ENCODE results near the gene RFX6.

RFX6 gene

GRCh38 chr6:116929825-116930224, 52.8 kb downstream of the RFX6 start:
- no peaks in the 10 kb centered on the region for H3K36me3 ChIP-seq (ENCODE audit: insufficient read depth, low read length)
- no peak overlapping the region for H3K9ac ChIP-seq (ENCODE audit: low read depth, low read length)
- H3K4me1 ChIP-seq (ENCODE audit: insufficient read depth, low read length): peaks cover 4% of the 10 kb centered on the region; the same call in 1 of the 2 replicates
- no peaks in the 10 kb centered on the region for H3K9me3 ChIP-seq (ENCODE audit: control insufficient read depth, insufficient read depth, low read length)

DNA sequence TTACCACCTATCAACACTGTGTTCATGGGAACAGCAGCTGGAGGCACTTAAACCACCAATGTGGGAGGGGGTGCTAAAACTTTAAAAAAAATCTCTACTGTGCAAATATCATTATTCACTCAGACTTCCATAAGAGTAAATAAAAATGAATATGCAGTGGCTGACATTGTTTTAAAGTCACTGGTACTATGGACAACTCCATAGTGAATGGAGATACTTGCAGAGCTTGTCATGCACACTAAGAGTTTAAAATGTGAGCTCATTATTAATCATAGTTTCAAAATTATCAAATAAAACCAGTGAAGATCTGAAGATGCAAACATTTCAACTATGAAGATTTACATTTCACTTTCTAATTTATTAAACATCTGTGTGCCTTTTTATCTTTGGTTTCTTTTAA, 54.4 kb downstream of the RFX6 start:
- H3K36me3 ChIP-seq (ENCODE audit: insufficient read depth, low read length): no peaks in the 10 kb centered on the region
- no peak overlapping the region for H3K9ac ChIP-seq (ENCODE audit: low read depth, low read length)
- peaks cover 4% of the 10 kb centered on the region; the same call in 1 of the 2 replicates for H3K4me1 ChIP-seq (ENCODE audit: insufficient read depth, low read length)
- H3K9me3 ChIP-seq (ENCODE audit: control insufficient read depth, insufficient read depth, low read length): no peaks in the 10 kb centered on the region

- Histone ChIP-seq H3K9ac (ENCODE audit: low read depth, low read length) (no peak overlapping the region), H3K4me1 (ENCODE audit: insufficient read depth, low read length) (peaks cover 4% of the 10 kb centered on the region; the same call in 1 of the 2 replicates), H3K9me3 (ENCODE audit: control insufficient read depth, insufficient read depth, low read length) (no peaks in the 10 kb centered on the region), H3K36me3 (ENCODE audit: insufficient read depth, low read length) (no peaks in the 10 kb centered on the region)
These were observed 55.5 kb downstream of the RFX6 start for GRCh38 chr6:116932496-116932895.

DNA sequence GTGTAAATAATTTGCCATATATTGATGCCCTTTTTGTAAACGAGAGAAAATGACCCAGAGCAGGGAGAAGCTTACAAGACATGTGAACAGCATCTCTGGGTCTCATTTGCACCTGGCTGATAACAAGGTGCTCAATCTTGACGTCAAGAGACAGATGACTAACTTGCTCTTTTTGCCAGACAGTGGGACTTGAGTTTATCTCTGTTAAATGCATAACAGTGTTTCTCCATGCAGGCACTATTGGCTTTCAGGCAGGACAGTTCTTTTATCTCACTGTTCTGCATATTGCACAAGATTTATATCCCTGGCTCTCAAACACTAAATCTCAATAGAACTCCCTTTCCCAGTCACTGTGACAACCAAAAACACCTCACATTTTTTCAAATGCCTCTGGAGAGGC, 56.4 kb downstream of the RFX6 start:
- Histone ChIP-seq H3K9me3 (ENCODE audit: control insufficient read depth, insufficient read depth, low read length) (no peaks in the 10 kb centered on the region), H3K4me1 (ENCODE audit: insufficient read depth, low read length) (no peaks in the 10 kb centered on the region; the same call in 1 of the 2 replicates), H3K36me3 (ENCODE audit: insufficient read depth, low read length) (no peaks in the 10 kb centered on the region), H3K9ac (ENCODE audit: low read depth, low read length) (no peak overlapping the region)

DNA sequence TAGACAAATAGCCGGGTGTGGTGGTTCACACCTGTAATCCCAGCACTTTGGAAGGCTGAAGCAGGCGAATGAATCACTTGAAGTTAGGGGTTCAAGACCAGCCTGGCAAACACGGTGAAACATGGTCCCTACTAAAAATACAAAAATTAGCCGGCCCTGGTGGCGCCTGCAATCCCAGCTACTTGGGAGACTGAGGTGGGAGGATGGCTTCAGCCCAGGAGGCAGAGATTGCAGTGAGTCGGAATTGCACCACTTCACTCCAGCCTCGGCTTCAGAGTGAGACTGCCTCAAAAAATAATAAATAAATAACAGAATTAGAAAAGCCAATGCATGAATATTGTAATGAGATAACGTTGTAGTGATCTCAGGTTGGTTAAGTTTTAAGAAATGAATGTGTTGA, 61.3 kb downstream of the RFX6 start:
- H3K9me3 ChIP-seq (ENCODE audit: control insufficient read depth, insufficient read depth, low read length): no peaks in the 10 kb centered on the region
- H3K36me3 ChIP-seq (ENCODE audit: insufficient read depth, low read length): no peaks in the 10 kb centered on the region
- H3K9ac ChIP-seq (ENCODE audit: low read depth, low read length): no peak overlapping the region
- no peaks in the 10 kb centered on the region for H3K4me1 ChIP-seq (ENCODE audit: insufficient read depth, low read length)

- Histone ChIP-seq H3K36me3 (ENCODE audit: insufficient read depth, low read length) (no peaks in the 10 kb centered on the region), H3K4me1 (ENCODE audit: insufficient read depth, low read length) (no peaks in the 10 kb centered on the region), H3K9ac (ENCODE audit: low read depth, low read length) (no peak overlapping the region)
These were observed 64.7 kb downstream of the RFX6 start for GRCh38 chr6:116941727-116942126.

DNA sequence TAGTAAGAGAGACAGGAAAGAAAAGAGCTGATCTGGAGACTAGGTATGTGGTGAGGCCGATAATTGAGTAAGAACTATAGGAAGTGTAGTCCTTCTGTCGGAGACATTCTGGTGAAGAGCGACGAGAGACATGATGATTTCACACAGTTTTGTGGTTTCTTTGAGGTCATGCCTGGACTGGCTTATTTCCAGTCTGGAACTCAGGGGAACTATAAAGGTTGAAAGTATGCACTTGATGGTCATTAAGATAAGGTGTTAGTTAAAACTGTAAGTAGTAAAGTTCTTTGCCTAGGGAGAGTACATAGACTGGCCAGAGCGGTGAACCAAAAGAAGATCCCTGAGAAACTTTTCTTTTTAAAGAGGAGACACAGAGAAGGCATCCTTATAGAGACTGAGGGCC, 68.8 kb downstream of the RFX6 start:
- Histone ChIP-seq H3K9me3 (ENCODE audit: control insufficient read depth, insufficient read depth, low read length) (no peaks in the 10 kb centered on the region), H3K9ac (ENCODE audit: low read depth, low read length) (no peak overlapping the region), H3K4me1 (ENCODE audit: insufficient read depth, low read length) (peaks cover 9% of the 10 kb centered on the region), H3K36me3 (ENCODE audit: insufficient read depth, low read length) (no peaks in the 10 kb centered on the region)

More at GRCh38 chr6:116941727-116942126, 64.7 kb downstream of the RFX6 start:
- no peaks in the 10 kb centered on the region for H3K9me3 ChIP-seq (ENCODE audit: control insufficient read depth, insufficient read depth, low read length)

GRCh38 chr6:116948533-116949304, 71.7 kb downstream of the RFX6 start:
- Histone ChIP-seq H3K9me3 (ENCODE audit: control insufficient read depth, insufficient read depth, low read length) (no peaks in the 10 kb centered on the region), H3K36me3 (ENCODE audit: insufficient read depth, low read length) (no peaks in the 10 kb centered on the region), H3K9ac (ENCODE audit: low read depth, low read length) (no peak overlapping the region), H3K4me1 (ENCODE audit: insufficient read depth, low read length) (peaks cover 9% of the 10 kb centered on the region)

DNA sequence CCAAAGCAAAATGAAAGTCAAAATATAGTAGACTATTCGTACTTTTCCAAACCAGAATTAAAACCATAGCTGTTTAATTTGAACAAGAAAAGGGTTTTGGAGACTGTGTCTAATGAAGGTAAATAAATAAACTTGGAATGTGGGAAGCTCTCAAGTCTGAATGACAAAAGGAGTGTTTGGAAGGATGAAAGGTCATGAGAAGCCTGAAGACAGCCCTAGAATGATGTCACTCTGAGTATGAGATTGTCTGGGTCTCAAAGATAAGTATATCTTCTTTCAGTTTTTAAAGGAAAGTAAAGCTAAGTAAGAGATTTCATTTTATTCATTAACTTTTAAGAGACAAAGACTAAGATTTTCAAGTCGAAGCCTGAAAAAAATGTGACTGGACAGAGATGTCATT, 72.9 kb downstream of the RFX6 start:
- no peak overlapping the region for H3K9ac ChIP-seq (ENCODE audit: low read depth, low read length)
- peaks cover 9% of the 10 kb centered on the region for H3K4me1 ChIP-seq (ENCODE audit: insufficient read depth, low read length)
- no peaks in the 10 kb centered on the region for H3K9me3 ChIP-seq (ENCODE audit: control insufficient read depth, insufficient read depth, low read length)
- H3K36me3 ChIP-seq (ENCODE audit: insufficient read depth, low read length): no peaks in the 10 kb centered on the region

GRCh38 chr6:116954335-116954734, 77.3 kb downstream of the RFX6 start:
- H3K9ac ChIP-seq (ENCODE audit: low read depth, low read length): no peak overlapping the region
- H3K4me1 ChIP-seq (ENCODE audit: insufficient read depth, low read length): peaks cover 9% of the 10 kb centered on the region
- no peaks in the 10 kb centered on the region for H3K36me3 ChIP-seq (ENCODE audit: insufficient read depth, low read length)
- no peaks in the 10 kb centered on the region for H3K9me3 ChIP-seq (ENCODE audit: control insufficient read depth, insufficient read depth, low read length)

DNA sequence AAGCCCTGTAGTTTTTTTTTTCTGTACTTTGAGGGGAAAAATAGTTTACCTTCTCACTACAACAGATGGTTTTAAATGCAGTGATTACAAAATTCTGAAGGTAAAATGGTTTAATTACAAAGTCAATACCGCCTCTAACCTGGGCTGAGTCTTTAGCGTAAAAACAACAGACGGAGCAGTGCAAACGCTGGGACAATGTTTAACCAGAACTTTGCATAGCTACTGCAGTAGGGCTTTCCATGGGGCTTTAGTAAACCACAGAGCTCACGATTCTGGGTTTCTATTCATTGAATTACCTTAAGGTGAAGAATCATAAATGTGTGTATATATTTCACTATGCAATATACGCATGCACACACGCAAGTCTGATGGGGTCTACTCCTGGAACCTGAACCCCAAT, 77.9 kb downstream of the RFX6 start:
- Histone ChIP-seq H3K9me3 (ENCODE audit: control insufficient read depth, insufficient read depth, low read length) (no peaks in the 10 kb centered on the region), H3K36me3 (ENCODE audit: insufficient read depth, low read length) (no peaks in the 10 kb centered on the region), H3K4me1 (ENCODE audit: insufficient read depth, low read length) (peaks cover 4% of the 10 kb centered on the region; the same call in 1 of the 2 replicates), H3K9ac (ENCODE audit: low read depth, low read length) (no peak overlapping the region)

DNA sequence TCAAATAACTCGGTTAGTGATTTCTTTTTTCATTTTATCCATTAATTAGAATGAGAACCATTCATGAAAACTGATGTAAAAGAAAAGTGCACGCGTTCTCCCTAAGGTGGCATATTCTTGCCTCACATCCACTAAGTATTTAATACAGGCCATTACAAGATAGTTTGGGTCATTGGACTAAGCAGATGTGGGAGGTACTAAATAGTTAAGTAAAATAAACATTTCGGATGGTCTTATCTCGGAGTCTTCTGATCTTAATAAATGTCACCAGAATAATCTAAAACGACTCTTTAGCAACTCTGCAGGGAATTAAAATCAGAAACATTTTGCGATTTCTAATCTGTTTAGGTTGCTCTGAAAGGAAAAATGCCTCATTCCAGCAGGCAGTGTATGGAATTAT, 78.7 kb downstream of the RFX6 start:
- H3K36me3 ChIP-seq (ENCODE audit: insufficient read depth, low read length): no peaks in the 10 kb centered on the region
- H3K4me1 ChIP-seq (ENCODE audit: insufficient read depth, low read length): no peaks in the 10 kb centered on the region
- no peaks in the 10 kb centered on the region for H3K9me3 ChIP-seq (ENCODE audit: control insufficient read depth, insufficient read depth, low read length)
- H3K9ac ChIP-seq (ENCODE audit: low read depth, low read length): no peak overlapping the region

DNA sequence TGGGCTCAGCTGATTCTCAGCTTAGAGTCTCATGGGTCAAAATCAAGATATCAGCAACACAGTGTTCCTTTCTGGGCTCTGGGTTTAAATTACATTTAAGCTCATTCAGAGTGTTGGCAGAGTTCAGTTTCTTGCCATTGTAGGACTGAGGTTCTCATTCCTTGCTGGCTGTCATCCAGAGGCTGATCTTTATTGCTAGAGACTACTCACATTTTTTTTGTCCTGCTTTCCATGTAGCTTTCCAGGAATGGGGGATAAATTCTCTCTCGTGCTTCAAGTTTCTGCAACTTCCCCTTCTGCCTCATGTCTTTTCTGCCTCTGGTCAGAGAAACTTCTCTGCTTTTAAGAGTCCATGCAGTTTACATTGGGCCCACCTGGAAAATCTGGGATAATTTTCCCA, 86.9 kb downstream of the RFX6 start:
- Histone ChIP-seq H3K9ac (ENCODE audit: low read depth, low read length) (no peak overlapping the region), H3K36me3 (ENCODE audit: insufficient read depth, low read length) (no peaks in the 10 kb centered on the region), H3K4me1 (ENCODE audit: insufficient read depth, low read length) (no peaks in the 10 kb centered on the region), H3K9me3 (ENCODE audit: control insufficient read depth, insufficient read depth, low read length) (no peaks in the 10 kb centered on the region)

DNA sequence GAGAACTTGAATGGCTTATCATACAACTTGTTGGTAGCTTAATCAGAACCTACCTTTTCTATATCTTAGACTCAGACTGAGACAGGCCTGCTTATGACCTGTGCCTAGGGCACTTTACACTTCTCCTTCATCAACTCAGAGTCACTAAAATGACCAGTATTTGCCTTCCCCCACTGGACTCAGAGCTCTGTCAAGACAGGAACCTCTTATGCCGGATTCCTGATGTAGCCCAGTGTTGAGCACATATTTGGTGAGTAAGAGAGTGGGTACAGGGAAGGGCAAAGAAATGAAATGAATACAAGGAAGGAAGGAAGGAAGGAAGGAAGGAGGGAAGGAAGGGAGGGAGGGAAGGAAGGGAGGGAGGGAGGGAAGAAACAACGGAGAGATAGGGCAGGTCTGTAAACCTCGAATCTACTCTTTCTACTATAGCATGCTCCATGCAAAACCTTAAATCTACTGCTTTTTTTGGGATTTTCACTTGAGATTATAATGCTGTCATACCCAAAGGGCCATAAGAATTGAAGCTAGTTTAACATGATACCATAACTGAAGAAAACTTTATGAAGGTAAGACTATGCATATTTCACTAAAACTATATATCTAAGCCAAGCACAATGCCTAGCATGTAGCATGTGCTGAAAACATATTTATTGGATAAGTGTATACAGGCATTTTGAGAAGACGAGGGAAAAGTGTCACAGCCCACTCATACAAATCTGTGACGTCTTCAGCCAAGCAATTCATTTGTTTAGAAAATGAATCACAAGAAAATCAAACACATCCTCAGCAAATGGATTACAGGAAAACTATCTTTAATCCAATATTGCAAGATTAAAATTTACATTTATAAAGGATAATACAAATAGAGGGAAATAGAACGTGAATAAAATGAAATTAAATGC, 89.9 kb downstream of the RFX6 start:
- no peak overlapping the region for H3K9ac ChIP-seq (ENCODE audit: low read depth, low read length)
- no peaks in the 10 kb centered on the region for H3K9me3 ChIP-seq (ENCODE audit: control insufficient read depth, insufficient read depth, low read length)
- no peaks in the 10 kb centered on the region for H3K4me1 ChIP-seq (ENCODE audit: insufficient read depth, low read length)

More for the DNA sequence above, 89.9 kb downstream of the RFX6 start:
- no peaks in the 10 kb centered on the region for H3K36me3 ChIP-seq (ENCODE audit: insufficient read depth, low read length)

All from ES-I3 (cell line).